GM20000 (cell line): ENCODE results near the gene NSUN2.

Experiments
- DNase-seq: peaks from one replicate; pipeline ENCODE4 v3.0.0; 2012; ENCODE audit warnings: low spot score
- CTCF ChIP-seq: IDR thresholded peaks from 2 replicates; pipeline ENCODE4 v1.5.1; 2012; ENCODE audit warnings: mild to moderate bottlenecking, control low read depth; ENCODE audit errors: extremely low read depth, missing control alignments

Gene NSUN2

DNA sequence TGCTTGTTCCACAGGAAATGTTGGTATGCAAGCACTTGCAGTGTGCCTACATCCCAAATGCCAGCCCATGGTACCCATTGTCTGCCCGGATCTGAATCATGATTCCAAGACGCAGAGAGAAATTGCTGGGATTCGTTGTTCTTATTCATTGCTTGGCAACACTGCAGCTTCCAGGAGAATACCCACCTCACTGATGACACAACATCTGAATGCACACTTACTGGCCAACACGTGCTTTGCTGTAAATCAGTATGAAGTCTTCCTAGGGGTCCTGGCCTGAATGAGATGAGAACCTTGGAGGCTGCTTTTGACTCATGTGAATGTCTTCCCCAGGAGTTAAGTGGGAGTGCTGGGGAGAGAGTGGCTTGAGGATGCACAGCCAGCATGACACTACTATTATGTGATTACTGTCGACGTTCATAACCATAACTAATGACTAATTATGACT, 12.0 kb upstream of the NSUN2 start:
- no peak for DNase-seq
- TF ChIP-seq CTCF = no peak

GRCh38 chr5:6642655-6643054, 9.8 kb upstream of the NSUN2 start:
- TF ChIP-seq CTCF = no peak

DNA sequence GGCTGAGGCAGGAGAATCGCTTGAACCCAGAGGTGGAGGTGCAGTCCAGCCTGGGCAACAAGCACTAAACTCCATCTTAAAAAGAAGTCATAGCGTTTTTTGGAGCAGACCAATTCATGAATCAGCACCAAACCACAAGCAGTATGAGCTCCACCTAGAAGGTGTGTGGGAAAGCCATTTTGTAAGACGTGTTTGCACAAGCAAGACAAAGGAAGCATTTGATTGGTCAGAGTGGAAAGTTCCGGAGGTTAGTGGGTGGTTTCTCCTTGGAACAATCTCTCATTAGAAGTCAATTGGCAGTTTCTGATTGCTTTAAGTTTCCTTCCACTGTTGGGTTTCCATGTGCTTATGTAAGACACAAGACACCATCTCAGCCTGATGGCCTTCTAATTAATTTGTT, 5.4 kb upstream of the NSUN2 start:
- DNase-seq = no peak
- TF ChIP-seq CTCF = no peak

More at GRCh38 chr5:6642655-6643054, 9.8 kb upstream of the NSUN2 start:
- DNase-seq = no peak

DNA sequence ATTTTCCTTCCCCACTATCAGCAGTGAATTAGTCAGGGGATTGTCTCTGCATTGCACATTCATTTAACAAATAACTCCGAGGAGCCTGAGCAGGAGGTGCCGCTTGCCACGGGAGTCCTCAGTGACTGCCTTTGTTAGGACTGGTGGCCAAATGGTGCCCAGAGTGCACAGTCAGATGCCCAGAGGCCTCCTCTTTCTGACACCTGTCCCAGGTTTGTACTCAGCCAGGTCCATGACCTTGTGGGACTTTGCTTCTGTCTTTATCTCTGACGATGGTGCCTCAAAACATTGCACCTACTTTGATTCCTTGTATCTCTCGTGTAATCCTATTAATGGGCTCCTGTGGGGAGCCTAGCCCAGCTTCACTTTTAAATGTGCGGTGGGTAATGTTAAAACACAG, 4.7 kb upstream of the NSUN2 start:
- no peak for DNase-seq
- TF ChIP-seq CTCF = no peak

DNA sequence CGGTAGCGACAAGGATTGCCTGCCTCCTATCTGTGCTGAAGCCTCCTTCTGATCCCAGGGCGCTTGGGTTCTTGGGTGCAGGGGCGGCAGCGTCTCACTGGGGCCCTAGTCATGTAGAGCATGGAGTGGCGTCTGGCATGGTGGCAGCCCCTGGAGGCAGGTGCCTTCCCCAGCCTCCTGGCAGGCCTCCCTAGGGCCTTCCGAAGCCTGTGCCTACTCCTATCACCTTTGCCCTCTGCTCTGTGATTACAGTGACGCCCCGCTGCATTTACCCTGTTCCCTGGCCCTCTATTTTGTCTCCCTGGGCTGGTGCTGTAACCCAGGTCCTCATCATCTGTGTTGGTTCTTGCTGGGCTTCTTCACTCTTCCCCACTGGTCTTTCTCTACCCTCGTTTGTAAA, 4.2 kb upstream of the NSUN2 start:
- no peak for TF ChIP-seq CTCF
- no peak for DNase-seq

GRCh38 chr5:6636293-6636692, 3.4 kb upstream of the NSUN2 start:
- TF ChIP-seq CTCF = no peak
- no peak for DNase-seq

DNA sequence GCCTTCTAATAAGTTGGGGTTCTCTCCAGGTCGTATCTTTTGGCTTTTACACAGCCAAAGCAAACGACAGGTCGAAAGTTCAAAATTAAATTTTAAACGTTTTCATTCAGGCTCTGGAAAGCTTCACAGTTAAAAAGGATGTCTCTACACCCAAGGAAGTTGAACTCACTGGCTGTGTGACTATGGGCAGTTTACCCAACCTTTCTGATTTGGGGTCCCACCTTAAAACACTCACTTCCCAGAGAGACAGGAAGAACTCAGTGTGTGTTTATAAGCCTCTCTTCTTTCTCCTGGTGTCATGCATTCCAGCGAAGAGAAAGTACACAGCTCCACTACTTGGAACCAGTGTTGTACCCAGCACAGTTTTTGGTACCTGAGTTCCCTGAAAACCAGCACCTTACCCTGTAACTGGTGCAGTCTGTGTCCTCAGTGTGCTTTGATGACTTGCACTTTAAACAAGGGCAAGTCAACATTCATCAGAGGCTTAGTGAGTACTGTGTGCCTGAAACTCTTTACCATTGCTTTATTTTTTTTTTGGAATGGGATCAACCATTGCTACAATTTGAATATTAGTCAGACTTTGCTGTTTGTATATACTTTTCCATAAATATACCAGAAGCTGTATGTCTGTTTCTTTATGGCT, 2.1 kb upstream of the NSUN2 start:
- no peak for DNase-seq
- TF ChIP-seq CTCF = no peak
